A673 (cell line): ENCODE results near the gene TEP1. TPM values are rescaled to one million over a fixed set of nuclear protein-coding genes. Genes with fewer than 3 reads are reported as not detected.

Source experiments
- BruUV-seq: library from RNA; stranded (reverse); fragments of 400-500 nt; replicated peaks from 2 replicates; lab custom pipeline; 2021; lab: Mats Ljungman, UMichigan
- CTCF ChIA-PET: fragments of 300-600 bp; sonication (Branson Sonifier 250); formaldehyde crosslinking; loops from one replicate; lab custom pipeline; 2022; ENCODE audit warnings: antibody characterized with exemption; lab: Charles Lee
- POLR2A ChIA-PET: fragments of 300-600 bp; sonication (Branson Sonifier 250); formaldehyde crosslinking; loops from one replicate; lab custom pipeline; 2022; ENCODE audit warnings: antibody characterized with exemption; ENCODE audit not compliant: low non-redundant PET; lab: Charles Lee
- DNase-seq: peaks from one replicate; pipeline ENCODE4 v3.0.0-alpha.2; 2015; ENCODE audit warnings: low spot score
- H3K27ac ChIP-seq: fragments of 200-600 bp; sonication (generic); 2 replicates; pipeline ENCODE4 v1.5.1; 2016; ENCODE audit warnings: mixed run types, low read depth, mild to moderate bottlenecking, mixed read lengths, antibody characterized with exemption, low read length; ENCODE audit not compliant: poor library complexity, severe bottlenecking
- H3K27me3 ChIP-seq: fragments of 200-600 bp; sonication (generic); replicated peaks from 2 replicates; pipeline ENCODE4 v1.6.1; 2017; ENCODE audit warnings: mixed run types, low read depth, mild to moderate bottlenecking, mixed read lengths, antibody characterized with exemption, low read length; ENCODE audit not compliant: insufficient read depth, poor library complexity
- H3K36me3 ChIP-seq: fragments of 200-600 bp; sonication (generic); 2 replicates; pipeline ENCODE4 v1.6.1; 2016; ENCODE audit warnings: mixed run types, mild to moderate bottlenecking, mixed read lengths, antibody characterized with exemption, low read length; ENCODE audit not compliant: insufficient read depth, poor library complexity, severe bottlenecking
- H3K4me1 ChIP-seq: fragments of 200-600 bp; sonication (generic); 2 replicates; pipeline ENCODE4 v1.6.1; 2017; ENCODE audit warnings: mixed run types, mild to moderate bottlenecking, mixed read lengths, antibody characterized with exemption, low read length; ENCODE audit not compliant: insufficient read depth, poor library complexity, severe bottlenecking
- H3K4me3 ChIP-seq: fragments of 200-600 bp; sonication (generic); 2 replicates; pipeline ENCODE4 v1.5.1; 2016; ENCODE audit warnings: low read depth, mixed run types, mild to moderate bottlenecking, mixed read lengths, low read length; ENCODE audit not compliant: poor library complexity, severe bottlenecking
- H3K9me3 ChIP-seq: fragments of 200-600 bp; sonication (generic); 2 replicates; pipeline ENCODE4 v1.6.1; 2016; ENCODE audit warnings: mixed run types, low read depth, mild to moderate bottlenecking, mixed read lengths, antibody characterized with exemption, low read length; ENCODE audit not compliant: poor library complexity, severe bottlenecking
- CTCF ChIP-seq: fragments of 300-800, 200-600 bp; sonication (generic); conservative IDR thresholded peaks from 2 replicates; pipeline ENCODE4 v1.5.1; 2017; ENCODE audit warnings: low read depth, mild to moderate bottlenecking, antibody characterized with exemption, low read length, moderate library complexity, mixed read lengths
- EZH2 ChIP-seq: fragments of 200-600 bp; sonication (generic); IDR thresholded peaks from 2 replicates; pipeline ENCODE4 v1.6.1; 2017; ENCODE audit warnings: borderline replicate concordance, low read depth, mild to moderate bottlenecking, mixed read lengths, antibody characterized with exemption, low read length; ENCODE audit not compliant: poor library complexity, severe bottlenecking
- intact Hi-C: fragments of 100-400 bp; cut with micrococcal nuclease; formaldehyde crosslinking; loops from one replicate; pipeline ENCODE4 v1.10.0; 2022; ENCODE audit not compliant: unreplicated experiment
- total RNA-seq: library from RNA; stranded (reverse); gene quantifications from 2 replicates; pipeline ENCODE4 v1.2.3, GENCODE V29; 2021

Gene TEP1
- total RNA-seq, 1 experiment from 2014 or later: 12.3 TPM

GRCh38 chr14:20413744-20414082 lies 412 bp upstream of the TEP1 start:
- Histone ChIP-seq H3K27ac (peak overlapping the region; percentile 85), H3K9me3 (no peaks in the 10 kb centered on the region), H3K4me3 (peak overlapping the region; percentile 78), H3K4me1 (peaks cover 13% of the 10 kb centered on the region), H3K27me3 (no peaks in the 10 kb centered on the region), H3K36me3 (no peaks in the 10 kb centered on the region)
- ChIA-PET CTCF (interaction anchor here (0.6 kb wide), 1 partner anchor 288 kb away, joined by 6 read pairs; no protein-coding TSS in a partner anchor), POLR2A (no interaction called here)
- intact Hi-C loops: loop anchor here (2.0 to 5.0 kb wide), 2 partner anchors 195 to 269 kb away; partner anchors contain the start of gene RNASE4
- TF ChIP-seq EZH2 (no peak), CTCF (no peak)
- BruUV-seq: TSS peak; percentile 90
- DNase-seq: peak; percentile 18

GRCh38 chr14:20412411-20412810 lies 890 bp downstream of the TEP1 start:
- Histone ChIP-seq H3K9me3 (no peaks in the 10 kb centered on the region), H3K27me3 (no peaks in the 10 kb centered on the region), H3K36me3 (peaks cover 8% of the 10 kb centered on the region), H3K27ac (no peak overlapping the region), H3K4me1 (peaks cover 13% of the 10 kb centered on the region), H3K4me3 (peak overlapping the region; percentile 78)
- ChIA-PET POLR2A (interaction anchor here (0.6 to 0.9 kb wide), 2 partner anchors 49 to 57 kb away, joined by 4 to 5 read pairs; no protein-coding TSS in a partner anchor), CTCF (no interaction called here)
- intact Hi-C loops: loop anchor here (2.0 to 5.0 kb wide), 2 partner anchors 196 to 270 kb away; partner anchors contain the start of gene RNASE4
- TF ChIP-seq EZH2 (no peak), CTCF (no peak)
- BruUV-seq: no TSS peak
- DNase-seq: peak; percentile 7

- BruUV-seq: no TSS peak
- Histone ChIP-seq H3K36me3 (peaks cover 20% of the 10 kb centered on the region), H3K4me1 (peaks cover 12% of the 10 kb centered on the region), H3K27ac (no peak overlapping the region), H3K4me3 (no peak overlapping the region), H3K27me3 (no peaks in the 10 kb centered on the region), H3K9me3 (no peaks in the 10 kb centered on the region)
- TF ChIP-seq CTCF (no peak), EZH2 (no peak)
- CTCF ChIA-PET: no interaction called here
- POLR2A ChIA-PET: no interaction called here
- intact Hi-C loops: no loop called here
- DNase-seq: no peak
These were observed 4.1 kb downstream of the TEP1 start for GRCh38 chr14:20409226-20409625.
